Central memory CD4-positive, alpha-beta T cell (primary cell): ENCODE results near the gene LCA5.
"Not testable (repeated sequence)": the region's sequence is repeated elsewhere in the genome, so short reads cannot be mapped to it uniquely, and the experiment has no call there.

ENCODE experiments used
- DNase-seq: peaks from one replicate; pipeline ENCODE4 v3.0.0; 2022

Gene LCA5

DNA sequence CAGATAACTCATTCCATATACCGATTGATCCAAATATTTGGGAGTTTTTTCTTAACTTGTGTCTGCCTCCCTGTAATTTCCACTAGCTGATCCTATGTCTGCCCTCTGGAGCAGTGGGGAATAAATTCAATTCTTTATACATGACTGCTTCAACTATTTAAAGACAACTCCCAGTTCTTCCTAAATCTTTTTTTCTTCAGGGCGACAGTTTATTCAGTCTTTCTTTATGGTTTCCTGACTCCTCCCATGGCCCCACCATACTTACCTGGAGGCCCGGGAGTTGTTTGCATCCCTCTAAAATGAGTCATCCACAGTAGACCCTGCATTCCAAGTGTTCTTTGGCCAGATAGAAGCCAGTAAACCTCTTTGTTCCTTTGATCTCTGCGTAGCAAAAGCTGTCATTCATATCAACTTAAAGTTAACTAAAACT lies 73.6 kb downstream of the LCA5 start:
- DNase-seq = no peak

DNA sequence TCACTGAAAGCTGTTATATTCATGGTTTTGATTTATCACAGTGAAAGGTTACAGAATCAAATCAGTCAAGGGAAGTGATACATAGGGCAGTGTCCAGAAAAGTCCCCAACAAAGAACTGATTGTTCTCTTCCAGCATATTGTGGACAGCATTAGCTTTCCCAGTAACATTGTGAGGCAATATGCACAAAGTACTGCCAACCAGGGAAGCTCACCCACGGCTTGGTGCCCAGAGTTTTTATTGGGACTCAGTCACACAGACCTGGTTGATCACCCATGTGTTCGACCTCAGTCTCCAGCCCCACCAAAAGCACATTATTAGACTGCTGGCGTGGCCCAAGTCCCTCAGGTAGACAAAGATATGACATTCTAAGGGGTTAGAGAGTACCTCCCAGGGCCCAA lies 76.0 kb downstream of the LCA5 start:
- no peak for DNase-seq

DNA sequence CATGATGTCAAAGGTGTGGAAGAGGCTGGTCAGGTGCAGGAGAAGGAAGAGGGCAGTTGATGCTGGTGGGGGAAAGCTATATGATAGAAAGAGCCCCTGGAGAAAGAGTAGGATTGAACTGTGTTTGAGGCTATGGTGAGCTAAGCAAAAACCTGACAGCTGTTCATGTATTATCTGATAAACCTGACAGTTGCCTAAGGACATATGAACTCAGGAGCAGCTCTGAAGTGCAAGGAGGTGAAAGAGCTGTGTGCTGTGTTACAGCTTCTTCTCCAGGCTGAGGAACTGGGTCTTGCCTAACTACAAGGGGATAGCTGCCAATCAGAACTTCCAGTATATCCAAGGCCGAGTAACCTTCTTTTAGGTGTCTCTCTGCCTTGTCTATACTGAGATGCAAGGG lies 81.8 kb downstream of the LCA5 start:
- DNase-seq = no peak

DNA sequence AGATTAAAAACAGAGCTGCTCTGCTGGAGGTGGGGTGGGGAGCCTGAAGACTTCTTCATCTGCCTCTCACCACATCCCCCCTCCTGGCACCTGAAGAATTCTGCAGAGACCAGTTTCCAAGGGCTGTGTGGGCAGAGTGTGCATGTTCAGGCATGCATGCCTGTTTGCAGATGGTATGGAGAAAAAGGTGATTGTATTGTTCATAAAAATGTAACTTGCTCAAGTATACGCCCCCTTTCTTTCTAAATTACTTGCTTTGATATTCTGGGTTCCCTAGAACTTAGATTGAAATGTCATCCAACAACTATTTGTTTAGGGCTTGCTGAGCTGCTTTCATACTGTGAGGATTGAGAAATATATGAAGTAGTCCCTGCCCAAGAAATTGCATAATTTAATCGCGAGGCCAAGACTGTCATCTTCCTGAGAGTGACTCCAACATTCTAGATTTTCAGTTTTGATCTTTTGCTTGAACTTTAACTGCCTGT lies 83.6 kb downstream of the LCA5 start:
- DNase-seq = no peak

DNA sequence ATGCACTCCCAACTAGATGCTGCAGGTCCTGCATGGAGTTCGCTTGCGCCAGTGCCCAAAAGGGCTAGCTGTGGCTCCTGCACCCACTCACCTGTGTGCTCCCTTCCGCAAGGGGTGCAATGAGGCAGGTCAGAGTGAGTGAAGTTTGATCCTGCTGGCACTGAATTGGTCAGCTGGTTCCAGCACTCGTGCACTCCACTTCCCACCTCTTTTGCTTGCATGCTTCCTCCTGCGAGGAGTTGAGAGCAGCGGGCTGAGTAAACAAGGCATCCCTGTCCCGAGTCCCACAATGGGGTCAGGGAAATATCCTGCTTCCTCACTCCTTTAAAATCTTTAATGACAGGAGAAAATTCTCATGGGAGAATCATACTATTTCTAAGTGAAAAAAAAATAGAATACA lies 86.2 kb downstream of the LCA5 start:
- DNase-seq = no peak

DNA sequence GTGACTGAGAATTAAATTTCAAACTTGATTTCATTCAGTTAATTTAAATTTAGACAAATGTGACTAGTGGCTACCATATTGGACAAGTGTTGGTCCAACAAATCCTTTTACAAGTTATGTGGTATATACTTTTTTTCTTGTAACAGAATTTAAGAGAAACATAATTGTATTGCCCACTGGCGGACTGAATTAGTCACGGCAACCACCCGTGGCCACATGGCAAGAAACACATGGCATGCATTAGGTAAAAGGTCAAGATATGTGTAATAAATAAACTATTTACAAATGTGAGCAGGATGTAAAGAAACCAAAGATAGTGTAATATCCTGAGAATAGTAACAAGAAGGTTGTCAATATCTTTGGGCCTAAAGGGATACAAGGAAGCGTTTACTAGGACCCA lies 91.2 kb downstream of the LCA5 start:
- no peak for DNase-seq

DNA sequence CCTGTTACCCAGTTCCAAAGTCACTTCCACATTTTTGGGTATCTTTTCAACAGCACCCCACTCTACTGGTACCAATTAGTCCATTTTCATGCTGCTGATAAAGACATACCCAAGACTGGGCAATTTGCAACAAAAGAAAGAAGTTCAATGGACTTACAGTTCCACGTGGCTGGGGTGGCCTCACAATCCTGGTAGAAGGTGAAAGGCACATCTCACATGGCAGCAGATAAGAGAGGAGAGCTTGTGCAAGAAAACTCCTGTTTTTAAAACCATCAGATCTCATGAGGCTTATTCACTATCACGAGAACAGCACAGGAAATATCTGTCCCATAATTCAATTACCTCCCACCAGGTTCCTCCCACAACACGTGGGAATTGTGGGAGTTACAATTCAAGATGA lies 93.4 kb downstream of the LCA5 start:
- not testable (repeated sequence) for DNase-seq

DNA sequence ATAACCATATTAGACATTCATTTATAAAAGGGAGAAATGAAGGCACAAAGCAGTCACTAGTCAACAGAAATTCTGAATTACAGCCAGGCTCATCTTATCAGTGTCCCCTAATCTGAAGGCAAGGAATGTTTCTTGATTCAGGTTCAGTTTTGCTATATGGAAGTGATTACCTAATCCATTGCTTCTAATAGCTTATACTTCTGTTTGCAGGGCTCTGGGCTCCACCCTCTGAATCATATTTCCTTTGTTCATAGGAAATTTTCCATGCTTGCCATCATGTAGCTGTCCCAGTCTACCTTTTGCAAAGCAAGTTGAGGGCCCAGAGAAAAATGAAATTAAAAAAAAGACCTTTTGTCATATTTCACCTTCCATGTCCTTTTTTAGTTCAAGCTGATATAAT lies 96.0 kb downstream of the LCA5 start:
- DNase-seq = no peak

DNA sequence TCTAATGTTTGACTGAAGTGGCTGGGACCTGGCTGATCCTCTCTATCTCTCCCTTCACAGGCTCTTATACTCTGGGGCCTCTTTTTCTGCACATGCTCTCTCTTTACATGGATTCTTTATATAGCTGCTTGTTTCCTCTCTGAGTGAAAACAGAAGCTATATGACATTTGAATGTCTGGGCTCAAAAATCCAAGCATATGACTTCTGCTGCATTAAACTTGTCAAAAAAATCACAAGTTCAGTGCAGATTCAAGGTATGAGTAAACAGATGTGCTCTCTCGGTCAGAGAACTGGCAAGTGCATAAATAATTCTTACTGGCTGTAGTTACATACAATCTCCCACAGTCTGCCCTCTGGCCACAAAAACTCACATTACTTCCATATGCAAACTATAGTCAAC lies 96.6 kb downstream of the LCA5 start:
- no peak for DNase-seq

DNA sequence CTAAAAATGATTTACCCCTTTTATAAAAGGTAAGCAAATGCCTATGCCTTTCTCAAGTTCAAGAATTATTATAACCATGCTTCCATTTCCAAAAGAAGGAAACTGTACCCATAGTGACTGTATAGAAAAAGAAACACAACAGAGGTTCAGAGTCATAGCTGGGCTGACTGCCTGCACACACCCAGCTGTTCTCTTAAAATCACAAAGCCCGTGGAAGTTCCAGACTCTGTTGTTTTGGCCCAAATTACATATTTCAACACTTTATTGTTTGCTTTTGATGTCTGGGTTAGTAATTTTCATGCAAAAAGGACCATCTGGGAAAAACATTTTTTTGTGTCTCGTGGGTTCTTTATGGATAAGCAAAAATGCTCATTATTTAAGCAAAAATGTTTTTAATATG lies 99.2 kb downstream of the LCA5 start:
- no peak for DNase-seq

DNA sequence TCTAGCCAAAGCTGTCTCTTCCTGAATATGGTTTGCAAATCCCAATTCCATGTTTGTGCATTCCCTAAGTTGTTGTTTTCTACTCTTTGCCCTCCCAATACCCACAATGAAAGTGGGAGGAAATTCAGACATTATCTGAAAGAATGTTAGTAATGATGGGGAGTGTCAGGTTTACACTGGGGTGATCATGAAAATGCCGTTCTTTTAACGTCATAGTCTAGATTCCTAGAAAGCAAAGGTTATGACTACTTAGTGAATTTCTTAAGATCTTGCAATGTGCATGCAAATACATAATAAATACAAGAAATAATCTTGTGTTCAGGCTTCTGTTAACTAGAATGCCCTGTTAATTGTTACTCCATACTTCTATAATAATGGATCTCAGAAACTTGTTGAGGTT lies 101.0 kb downstream of the LCA5 start:
- no peak for DNase-seq

DNA sequence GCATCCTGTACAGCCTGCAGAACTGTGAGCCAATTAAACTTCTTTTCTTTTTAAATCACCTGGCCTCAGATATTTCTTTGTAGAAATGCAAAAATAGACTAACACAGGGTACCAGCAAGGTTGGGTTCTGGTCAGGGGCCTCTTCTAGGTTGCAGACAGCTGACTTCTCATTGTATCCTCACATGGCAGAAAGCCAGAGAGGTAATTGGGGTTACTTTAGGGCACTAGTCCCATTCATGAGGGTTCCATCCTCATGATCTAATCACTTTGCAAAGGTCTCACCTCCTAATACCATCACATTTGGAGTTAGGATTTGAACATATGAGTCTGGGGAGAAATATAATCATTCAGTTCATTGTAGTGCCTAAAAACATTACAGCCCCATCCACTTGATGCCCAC lies 101.5 kb downstream of the LCA5 start:
- no peak for DNase-seq
